Measurements from ENCODE around the gene SBK3. TPM values are rescaled to one million over a fixed set of nuclear protein-coding genes. Genes with fewer than 3 reads are reported as not detected.
"Not testable (repeated sequence)": the region's sequence is repeated elsewhere in the genome, so short reads cannot be mapped to it uniquely, and the experiment has no call there.

Gene SBK3
- total RNA-seq, 4 donors from 2014 or later: not detected

DNA sequence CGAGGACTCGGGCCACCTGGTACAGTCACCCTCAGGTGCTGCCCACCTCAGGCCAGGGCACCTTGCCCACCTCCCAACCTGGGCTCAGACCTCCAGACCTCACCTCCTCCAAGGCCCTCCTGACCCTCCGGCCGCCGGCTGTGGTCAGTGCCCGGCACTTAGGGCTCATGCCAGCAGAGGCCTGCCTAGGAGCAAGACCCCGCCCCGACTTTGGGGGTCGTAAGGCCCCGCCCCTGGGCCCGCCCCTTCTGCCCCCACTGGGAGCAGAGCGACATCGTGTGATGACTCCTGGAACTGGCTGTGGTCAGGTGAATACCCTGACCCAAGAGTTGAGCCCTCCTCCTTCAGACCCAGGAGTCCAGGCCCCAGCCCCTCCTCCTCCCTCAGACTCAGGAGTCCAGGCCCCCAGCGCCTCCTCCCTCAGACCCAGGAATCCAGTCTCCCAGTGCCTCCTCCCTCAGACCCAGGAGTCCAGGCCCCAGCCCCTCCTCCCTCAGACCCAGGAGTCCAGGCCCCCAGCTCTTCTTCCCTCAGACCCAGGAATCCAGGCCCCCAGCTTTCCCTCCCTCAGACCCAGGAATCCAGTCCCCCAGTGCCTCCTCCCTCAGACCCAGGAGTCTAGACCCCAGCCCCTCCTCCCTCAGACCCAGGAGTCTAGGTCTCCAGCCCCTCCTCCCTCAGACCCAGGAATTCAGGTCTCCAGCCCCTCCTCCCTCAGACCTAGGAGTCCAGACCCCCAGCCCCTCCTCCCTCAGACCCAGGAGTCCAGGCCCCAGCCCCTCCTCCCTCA is 8.2 kb downstream of the SBK3 start, which contains the start of gene SBK2:
SBK2 (minus strand) TSS at position 183 of the 790 bp plus-strand sequence. CDS start 839 bp downstream, outside the sequence.
- H3K36me3 ChIP-seq: no peaks in the 10 kb centered on the region
- H3K4me3 ChIP-seq: no peak within 1 kb of the TSS
- no peak within 1 kb of the TSS for H3K27ac ChIP-seq
- H3K9me3 ChIP-seq: no peaks in the 10 kb centered on the region
- TF ChIP-seq, protein P1, sequence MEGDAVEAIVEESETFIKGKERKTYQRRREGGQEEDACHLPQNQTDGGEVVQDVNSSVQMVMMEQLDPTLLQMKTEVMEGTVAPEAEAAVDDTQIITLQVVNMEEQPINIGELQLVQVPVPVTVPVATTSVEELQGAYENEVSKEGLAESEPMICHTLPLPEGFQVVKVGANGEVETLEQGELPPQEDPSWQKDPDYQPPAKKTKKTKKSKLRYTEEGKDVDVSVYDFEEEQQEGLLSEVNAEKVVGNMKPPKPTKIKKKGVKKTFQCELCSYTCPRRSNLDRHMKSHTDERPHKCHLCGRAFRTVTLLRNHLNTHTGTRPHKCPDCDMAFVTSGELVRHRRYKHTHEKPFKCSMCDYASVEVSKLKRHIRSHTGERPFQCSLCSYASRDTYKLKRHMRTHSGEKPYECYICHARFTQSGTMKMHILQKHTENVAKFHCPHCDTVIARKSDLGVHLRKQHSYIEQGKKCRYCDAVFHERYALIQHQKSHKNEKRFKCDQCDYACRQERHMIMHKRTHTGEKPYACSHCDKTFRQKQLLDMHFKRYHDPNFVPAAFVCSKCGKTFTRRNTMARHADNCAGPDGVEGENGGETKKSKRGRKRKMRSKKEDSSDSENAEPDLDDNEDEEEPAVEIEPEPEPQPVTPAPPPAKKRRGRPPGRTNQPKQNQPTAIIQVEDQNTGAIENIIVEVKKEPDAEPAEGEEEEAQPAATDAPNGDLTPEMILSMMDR (IDR thresholded peaks at IDR 0.05): no peak
- TF ChIP-seq POLR2A (IDR thresholded peaks at IDR 0.05): no peak
- no peak for TF ChIP-seq POLR2AphosphoS5 (IDR thresholded peaks at IDR 0.05)
- TF ChIP-seq EP300 (IDR thresholded peaks at IDR 0.05; ENCODE audit: low read depth): no peak
- H3K27me3 ChIP-seq: no peaks in the 10 kb centered on the region
- WGBS, 2 donors (ENCODE audit: low coverage in 1 of 2): 46% methylated on average over 13 of the region's 14 CpGs; no CpG with 5 or more reads in 1 of the 2 donors
- H3K4me1 ChIP-seq: no peaks in the 10 kb centered on the region
- intact Hi-C loops (cut with DNase I; ENCODE audit: low total_unique reads): no loop called here
- in situ Hi-C loops (cut with MboI; ENCODE audit: low pct_ligation_motif_present in 1 of 4, low pct_unique_long_range_greater_than_20kb in 1 of 4, low sequenced_read_pairs in 3 of 4): no loop called here
- DNase-seq: no peak

DNA sequence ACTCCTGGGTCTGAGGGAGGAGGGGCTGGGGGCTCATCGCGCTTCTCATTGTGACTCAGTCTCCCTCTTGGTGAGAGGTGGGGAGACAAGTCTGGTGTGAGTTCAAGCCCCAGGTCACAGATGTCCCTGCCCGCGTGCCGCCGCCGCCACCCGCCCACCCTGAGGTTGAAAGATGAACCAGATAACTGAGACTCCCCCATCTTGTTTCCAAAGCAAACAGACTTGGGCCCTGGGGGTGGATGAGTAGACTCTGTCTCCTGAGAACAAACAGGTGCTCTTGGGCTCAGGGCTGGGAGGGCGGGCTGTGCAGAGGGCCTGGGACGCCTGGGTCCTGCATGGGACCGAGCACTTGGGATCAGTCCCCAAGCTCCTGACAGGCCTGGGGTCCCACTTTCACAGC is 9.0 kb downstream of the SBK3 start:
- Histone ChIP-seq H3K36me3 (no peaks in the 10 kb centered on the region), H3K27ac (no peak overlapping the region), H3K27me3 (no peaks in the 10 kb centered on the region), H3K9me3 (no peaks in the 10 kb centered on the region), H3K4me3 (no peak overlapping the region), H3K4me1 (no peaks in the 10 kb centered on the region)
- intact Hi-C loops (cut with DNase I; ENCODE audit: low total_unique reads) (no loop called here), in situ Hi-C loops (cut with MboI; ENCODE audit: low pct_ligation_motif_present in 1 of 4, low pct_unique_long_range_greater_than_20kb in 1 of 4, low sequenced_read_pairs in 3 of 4) (no loop called here)
- 92 to 100% methylated on average over 1 to 11 of the region's 11 CpGs for WGBS, 2 donors (ENCODE audit: low coverage in 1 of 2)
- DNase-seq: no peak
- TF ChIP-seq EP300 (IDR thresholded peaks at IDR 0.05; ENCODE audit: low read depth) (no peak), POLR2AphosphoS5 (IDR thresholded peaks at IDR 0.05) (no peak), POLR2A (IDR thresholded peaks at IDR 0.05) (no peak)
- TF ChIP-seq, protein P1 (IDR thresholded peaks at IDR 0.05): no peak

DNA sequence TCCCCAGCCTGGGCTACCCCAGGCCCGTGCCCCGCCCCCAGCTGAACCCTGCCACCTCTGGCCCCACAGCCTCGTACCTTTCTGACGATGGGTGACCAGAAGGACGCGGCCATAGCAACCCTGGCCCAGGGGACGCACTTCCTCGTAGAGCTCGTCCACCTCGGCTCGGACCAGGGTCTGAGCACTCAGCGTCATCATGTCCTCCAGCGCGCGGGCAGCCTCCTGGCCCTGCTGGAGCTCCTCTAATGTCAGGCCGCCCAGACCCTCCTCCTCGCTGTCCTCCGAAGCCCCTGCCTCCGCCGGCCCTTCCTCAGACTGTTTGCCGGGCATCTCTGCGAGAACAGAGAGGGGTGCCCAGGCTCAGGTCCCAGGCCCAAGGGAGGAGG is 9.4 kb downstream of the SBK3 start:
- intact Hi-C loops (cut with DNase I; ENCODE audit: low total_unique reads) (no loop called here), in situ Hi-C loops (cut with MboI; ENCODE audit: low pct_ligation_motif_present in 1 of 4, low pct_unique_long_range_greater_than_20kb in 1 of 4, low sequenced_read_pairs in 3 of 4) (no loop called here)
- no peak for DNase-seq
- H3K36me3 ChIP-seq: no peaks in the 10 kb centered on the region
- no peaks in the 10 kb centered on the region for H3K9me3 ChIP-seq
- no peaks in the 10 kb centered on the region for H3K4me1 ChIP-seq
- WGBS, 2 donors (ENCODE audit: low coverage in 1 of 2): 88% methylated on average over 22 of the region's 22 CpGs; no CpG with 5 or more reads in 1 of the 2 donors
- H3K27me3 ChIP-seq: no peaks in the 10 kb centered on the region
- no peak overlapping the region for H3K27ac ChIP-seq
- H3K4me3 ChIP-seq: no peak overlapping the region
- TF ChIP-seq POLR2A (IDR thresholded peaks at IDR 0.05): no peak
- no peak for TF ChIP-seq EP300 (IDR thresholded peaks at IDR 0.05; ENCODE audit: low read depth)
- no peak for TF ChIP-seq POLR2AphosphoS5 (IDR thresholded peaks at IDR 0.05)
- TF ChIP-seq, protein P1 (IDR thresholded peaks at IDR 0.05): no peak

DNA sequence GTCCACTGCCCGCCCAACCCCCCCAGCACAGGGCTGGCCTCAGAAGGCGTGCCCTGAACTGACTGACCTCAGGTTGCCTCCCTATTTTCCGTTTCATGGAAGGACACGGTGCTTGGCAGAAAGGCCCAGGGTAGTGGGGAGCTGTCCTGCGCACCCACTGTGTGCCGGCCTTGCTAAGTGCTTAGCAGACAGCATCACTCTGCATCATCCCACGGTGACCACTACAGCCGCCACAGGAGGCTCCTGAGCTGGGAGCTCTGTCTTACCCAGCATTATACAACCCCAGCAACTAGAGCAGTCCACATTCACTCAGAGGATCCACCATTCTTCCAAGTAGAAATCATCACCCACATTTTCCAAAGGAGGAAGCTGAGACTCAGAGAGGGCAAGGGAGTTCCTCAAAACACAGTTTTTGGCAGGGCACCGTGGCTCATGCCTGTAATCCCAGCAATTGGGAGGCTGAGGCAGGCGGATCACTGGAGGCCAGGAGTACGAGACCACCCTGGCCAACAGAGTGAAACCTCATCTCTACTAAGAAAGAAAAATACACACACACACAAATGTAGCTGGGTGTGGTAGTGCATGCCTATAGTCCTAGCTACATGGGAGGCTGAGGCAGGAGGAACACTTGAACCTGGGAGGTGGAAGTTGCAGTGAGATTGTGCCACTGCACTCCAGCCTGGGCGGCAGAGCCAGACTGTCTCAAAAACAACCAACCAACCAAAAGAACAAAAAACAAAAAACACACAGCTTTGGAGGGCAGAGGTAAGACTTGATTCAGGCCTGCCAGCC is 10.0 kb downstream of the SBK3 start:
- H3K27ac ChIP-seq: no peak overlapping the region
- in situ Hi-C loops (cut with MboI; ENCODE audit: low pct_ligation_motif_present in 1 of 4, low pct_unique_long_range_greater_than_20kb in 1 of 4, low sequenced_read_pairs in 3 of 4): no loop called here
- TF ChIP-seq, protein P1 (IDR thresholded peaks at IDR 0.05): no peak
- TF ChIP-seq EP300 (IDR thresholded peaks at IDR 0.05; ENCODE audit: low read depth) (no peak), POLR2AphosphoS5 (IDR thresholded peaks at IDR 0.05) (no peak), POLR2A (IDR thresholded peaks at IDR 0.05) (no peak)
- H3K36me3 ChIP-seq: no peaks in the 10 kb centered on the region
- H3K4me3 ChIP-seq: no peak overlapping the region
- 40 to 79% methylated on average over 1 to 12 of the region's 12 CpGs for WGBS, 2 donors (ENCODE audit: low coverage in 1 of 2)
- intact Hi-C loops (cut with DNase I; ENCODE audit: low total_unique reads): no loop called here
- no peaks in the 10 kb centered on the region for H3K9me3 ChIP-seq
- no peaks in the 10 kb centered on the region for H3K4me1 ChIP-seq
- DNase-seq: no peak
- H3K27me3 ChIP-seq: no peaks in the 10 kb centered on the region

DNA sequence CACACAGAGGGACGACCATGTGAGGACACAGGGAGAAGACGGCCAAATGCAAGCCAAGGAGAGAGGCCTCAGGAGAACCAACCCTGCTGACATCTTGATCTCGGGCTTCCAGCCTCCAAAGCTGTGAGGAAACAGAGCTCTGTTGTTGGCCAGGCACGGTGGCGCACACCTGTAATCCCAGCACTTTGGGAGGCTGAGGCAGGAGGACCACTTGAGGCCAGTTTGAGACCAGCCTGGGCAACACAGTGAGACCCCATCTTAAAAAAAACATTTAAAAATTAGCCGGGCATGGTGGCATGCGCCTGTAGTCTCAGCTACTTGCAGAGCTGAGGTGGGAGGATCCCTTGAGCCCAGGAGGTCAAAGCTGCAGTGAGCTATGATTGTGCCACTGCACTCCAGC is 11.1 kb downstream of the SBK3 start:
- H3K27me3 ChIP-seq; H3K36me3 ChIP-seq; in situ Hi-C loops (cut with MboI; ENCODE audit: low pct_ligation_motif_present in 1 of 4, low pct_unique_long_range_greater_than_20kb in 1 of 4, low sequenced_read_pairs in 3 of 4); DNase-seq; H3K9me3 ChIP-seq; intact Hi-C loops (cut with DNase I; ENCODE audit: low total_unique reads); H3K4me1 ChIP-seq; H3K27ac ChIP-seq; H3K4me3 ChIP-seq: not testable (repeated sequence)
- 91% methylated on average over 7 of the region's 7 CpGs; no CpG with 5 or more reads in 1 of the 2 donors for WGBS, 2 donors (ENCODE audit: low coverage in 1 of 2)

All from transverse colon (tissue), 4 donors.